ENCODE results near the gene CLGN. TPM values are rescaled to one million over a fixed set of nuclear protein-coding genes. Genes with fewer than 3 reads are reported as not detected.

CLGN gene
- total RNA-seq, 4 donors from 2014 or later: 0.70 to 3.8 (median 1.9) TPM

DNA sequence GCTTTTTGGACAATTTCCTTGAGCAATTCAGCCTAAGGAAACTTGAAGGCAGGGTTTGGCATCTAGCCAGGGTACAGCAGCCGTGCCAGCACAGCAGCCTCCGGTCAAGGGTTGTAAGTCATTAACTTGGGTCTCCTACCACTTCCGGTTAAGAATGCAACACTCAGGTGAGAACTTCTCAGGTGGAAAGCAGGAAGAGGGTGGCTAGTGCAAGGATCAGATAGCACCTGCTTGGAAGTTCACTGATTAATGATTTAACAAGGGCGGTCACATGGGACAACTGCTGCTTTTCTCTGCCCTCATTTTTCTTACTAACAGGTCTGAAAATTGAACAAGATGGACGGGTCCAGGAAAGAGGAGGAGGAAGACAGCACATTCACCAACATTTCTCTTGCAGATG, 84.1 kb downstream of the CLGN start:
- H3K4me1 ChIP-seq: peaks cover 0 to 12% (median 0%) of the 10 kb centered on the region in 3 donors
- H3K27me3 ChIP-seq: no peaks in the 10 kb centered on the region
- WGBS, 2 donors: 19 to 24% methylated on average over 5 of the region's 5 CpGs
- no peaks in the 10 kb centered on the region for H3K36me3 ChIP-seq
- no peak overlapping the region for H3K4me3 ChIP-seq
- TF ChIP-seq, protein P1, sequence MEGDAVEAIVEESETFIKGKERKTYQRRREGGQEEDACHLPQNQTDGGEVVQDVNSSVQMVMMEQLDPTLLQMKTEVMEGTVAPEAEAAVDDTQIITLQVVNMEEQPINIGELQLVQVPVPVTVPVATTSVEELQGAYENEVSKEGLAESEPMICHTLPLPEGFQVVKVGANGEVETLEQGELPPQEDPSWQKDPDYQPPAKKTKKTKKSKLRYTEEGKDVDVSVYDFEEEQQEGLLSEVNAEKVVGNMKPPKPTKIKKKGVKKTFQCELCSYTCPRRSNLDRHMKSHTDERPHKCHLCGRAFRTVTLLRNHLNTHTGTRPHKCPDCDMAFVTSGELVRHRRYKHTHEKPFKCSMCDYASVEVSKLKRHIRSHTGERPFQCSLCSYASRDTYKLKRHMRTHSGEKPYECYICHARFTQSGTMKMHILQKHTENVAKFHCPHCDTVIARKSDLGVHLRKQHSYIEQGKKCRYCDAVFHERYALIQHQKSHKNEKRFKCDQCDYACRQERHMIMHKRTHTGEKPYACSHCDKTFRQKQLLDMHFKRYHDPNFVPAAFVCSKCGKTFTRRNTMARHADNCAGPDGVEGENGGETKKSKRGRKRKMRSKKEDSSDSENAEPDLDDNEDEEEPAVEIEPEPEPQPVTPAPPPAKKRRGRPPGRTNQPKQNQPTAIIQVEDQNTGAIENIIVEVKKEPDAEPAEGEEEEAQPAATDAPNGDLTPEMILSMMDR (IDR thresholded peaks at IDR 0.05): no peak
- no peak for TF ChIP-seq POLR2A (IDR thresholded peaks at IDR 0.05)
- intact Hi-C loops (cut with DNase I): no loop called here
- no peak overlapping the region for H3K27ac ChIP-seq
- H3K9me3 ChIP-seq: no peaks in the 10 kb centered on the region
- DNase-seq: no peak

DNA sequence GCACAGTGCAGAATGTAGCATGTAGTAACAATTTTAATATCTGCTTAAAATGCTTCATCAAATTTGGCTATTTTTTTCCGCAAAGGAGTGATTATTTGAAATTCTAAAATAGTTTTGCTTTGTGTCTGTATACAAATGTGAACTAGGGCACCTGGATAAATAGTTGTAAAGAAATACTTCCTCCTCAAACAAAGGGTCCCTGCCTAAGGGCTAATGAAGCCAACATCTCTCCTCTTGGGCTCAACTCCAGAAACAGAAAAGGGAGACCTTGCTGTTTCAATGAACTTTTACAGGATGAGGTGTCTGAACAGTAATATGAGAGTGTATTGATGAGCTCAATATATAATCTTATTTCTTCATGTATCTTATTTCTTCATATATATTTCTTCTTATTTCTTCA, 84.8 kb downstream of the CLGN start:
- H3K4me3 ChIP-seq: no peak overlapping the region
- no peaks in the 10 kb centered on the region for H3K36me3 ChIP-seq
- peaks cover 0 to 12% (median 0%) of the 10 kb centered on the region in 3 donors for H3K4me1 ChIP-seq
- DNase-seq: no peak
- no peak overlapping the region for H3K27ac ChIP-seq
- TF ChIP-seq, protein P1 (IDR thresholded peaks at IDR 0.05): no peak
- TF ChIP-seq POLR2A (IDR thresholded peaks at IDR 0.05): no peak
- H3K9me3 ChIP-seq: no peaks in the 10 kb centered on the region
- no peaks in the 10 kb centered on the region for H3K27me3 ChIP-seq
- intact Hi-C loops (cut with DNase I): no loop called here
- WGBS, 2 donors: 74 to 79% methylated on average over 1 of the region's 1 CpG

Other genes starting within 250 kb of the CLGN start
- gene SCOC, start 54.0 kb downstream of the CLGN start, total RNA-seq: 10 to 100 TPM; 39.1 to 73.6 (median 50.8) TPM
- gene MGAT4D, start 70.6 kb upstream of the CLGN start, total RNA-seq: not detected
- gene ELMOD2, start 96.5 kb upstream of the CLGN start, total RNA-seq: 10 to 100 TPM; 11.2 to 36.9 (median 17.0) TPM
- not detected for gene UCP1, start 141.3 kb upstream of the CLGN start, total RNA-seq